ENCODE measurements around the gene RNF180.

RNF180 gene

DNA sequence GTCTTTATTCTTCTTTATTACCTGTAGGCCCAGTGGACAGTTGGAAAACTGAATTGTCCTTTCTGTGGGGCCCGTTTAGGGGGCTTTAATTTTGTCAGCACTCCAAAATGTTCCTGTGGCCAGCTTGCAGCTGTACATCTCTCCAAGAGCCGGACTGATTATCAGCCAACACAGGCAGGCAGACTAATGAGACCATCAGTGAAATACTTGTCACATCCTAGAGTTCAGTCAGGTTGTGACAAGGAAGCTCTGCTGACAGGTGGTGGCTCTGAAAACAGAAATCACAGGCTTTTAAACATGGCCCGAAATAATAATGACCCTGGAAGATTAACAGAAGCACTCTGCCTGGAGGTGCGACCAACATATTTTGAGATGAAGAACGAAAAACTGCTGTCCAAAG lies 47.9 kb downstream of the RNF180 start:
- ChIA-PET CTCF (interaction anchor here (1.1 to 3.4 kb wide), 5 partner anchors 16 to 138 kb away, joined by 3 to 14 read pairs (median 8); no protein-coding TSS in a partner anchor), POLR2A (no interaction called here)
- no peak overlapping the region for H3K4me3 ChIP-seq (ENCODE audit: low read depth, low read length)
- no peak overlapping the region for H3K27ac ChIP-seq (ENCODE audit: extremely low read depth, low read depth, low read length)
- H3K36me3 ChIP-seq (ENCODE audit: control insufficient read depth in 2 of 2, insufficient read depth in 1 of 2, low read length in 2 of 2) = no peaks in the 10 kb centered on the region
- no peaks in the 10 kb centered on the region for H3K9me3 ChIP-seq (ENCODE audit: control insufficient read depth, insufficient read depth, low read depth, low read length)
- no peak for TF ChIP-seq ZNF292 (tag by site-specific recombination; IDR thresholded peaks at IDR 0.05; ENCODE audit: borderline replicate concordance, low read depth)
- no peak for TF ChIP-seq ZNF426 (tag by site-specific recombination; IDR thresholded peaks at IDR 0.05)
- no peak for TF ChIP-seq ZSCAN16 (tag by site-specific recombination; IDR thresholded peaks at IDR 0.05)
- TF ChIP-seq, protein P1, sequence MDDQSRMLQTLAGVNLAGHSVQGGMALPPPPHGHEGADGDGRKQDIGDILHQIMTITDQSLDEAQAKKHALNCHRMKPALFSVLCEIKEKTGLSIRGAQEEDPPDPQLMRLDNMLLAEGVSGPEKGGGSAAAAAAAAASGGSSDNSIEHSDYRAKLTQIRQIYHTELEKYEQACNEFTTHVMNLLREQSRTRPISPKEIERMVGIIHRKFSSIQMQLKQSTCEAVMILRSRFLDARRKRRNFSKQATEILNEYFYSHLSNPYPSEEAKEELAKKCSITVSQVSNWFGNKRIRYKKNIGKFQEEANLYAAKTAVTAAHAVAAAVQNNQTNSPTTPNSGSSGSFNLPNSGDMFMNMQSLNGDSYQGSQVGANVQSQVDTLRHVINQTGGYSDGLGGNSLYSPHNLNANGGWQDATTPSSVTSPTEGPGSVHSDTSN (CRISPR knock-in tag; IDR thresholded peaks at IDR 0.05) = no peak
- TF ChIP-seq, protein P2, sequence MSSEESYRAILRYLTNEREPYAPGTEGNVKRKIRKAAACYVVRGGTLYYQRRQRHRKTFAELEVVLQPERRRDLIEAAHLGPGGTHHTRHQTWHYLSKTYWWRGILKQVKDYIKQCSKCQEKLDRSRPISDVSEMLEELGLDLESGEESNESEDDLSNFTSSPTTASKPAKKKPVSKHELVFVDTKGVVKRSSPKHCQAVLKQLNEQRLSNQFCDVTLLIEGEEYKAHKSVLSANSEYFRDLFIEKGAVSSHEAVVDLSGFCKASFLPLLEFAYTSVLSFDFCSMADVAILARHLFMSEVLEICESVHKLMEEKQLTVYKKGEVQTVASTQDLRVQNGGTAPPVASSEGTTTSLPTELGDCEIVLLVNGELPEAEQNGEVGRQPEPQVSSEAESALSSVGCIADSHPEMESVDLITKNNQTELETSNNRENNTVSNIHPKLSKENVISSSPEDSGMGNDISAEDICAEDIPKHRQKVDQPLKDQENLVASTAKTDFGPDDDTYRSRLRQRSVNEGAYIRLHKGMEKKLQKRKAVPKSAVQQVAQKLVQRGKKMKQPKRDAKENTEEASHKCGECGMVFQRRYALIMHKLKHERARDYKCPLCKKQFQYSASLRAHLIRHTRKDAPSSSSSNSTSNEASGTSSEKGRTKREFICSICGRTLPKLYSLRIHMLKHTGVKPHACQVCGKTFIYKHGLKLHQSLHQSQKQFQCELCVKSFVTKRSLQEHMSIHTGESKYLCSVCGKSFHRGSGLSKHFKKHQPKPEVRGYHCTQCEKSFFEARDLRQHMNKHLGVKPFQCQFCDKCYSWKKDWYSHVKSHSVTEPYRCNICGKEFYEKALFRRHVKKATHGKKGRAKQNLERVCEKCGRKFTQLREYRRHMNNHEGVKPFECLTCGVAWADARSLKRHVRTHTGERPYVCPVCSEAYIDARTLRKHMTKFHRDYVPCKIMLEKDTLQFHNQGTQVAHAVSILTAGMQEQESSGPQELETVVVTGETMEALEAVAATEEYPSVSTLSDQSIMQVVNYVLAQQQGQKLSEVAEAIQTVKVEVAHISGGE (tag by site-specific recombination; conservative IDR thresholded peaks at IDR 0.05; ENCODE audit: low read depth) = no peak
- TF ChIP-seq SCRT1 (tag by site-specific recombination; IDR thresholded peaks at IDR 0.05; ENCODE audit: borderline replicate concordance) = no peak
- no peaks in the 10 kb centered on the region for H3K4me1 ChIP-seq (ENCODE audit: control insufficient read depth, insufficient read depth, low read length)

DNA sequence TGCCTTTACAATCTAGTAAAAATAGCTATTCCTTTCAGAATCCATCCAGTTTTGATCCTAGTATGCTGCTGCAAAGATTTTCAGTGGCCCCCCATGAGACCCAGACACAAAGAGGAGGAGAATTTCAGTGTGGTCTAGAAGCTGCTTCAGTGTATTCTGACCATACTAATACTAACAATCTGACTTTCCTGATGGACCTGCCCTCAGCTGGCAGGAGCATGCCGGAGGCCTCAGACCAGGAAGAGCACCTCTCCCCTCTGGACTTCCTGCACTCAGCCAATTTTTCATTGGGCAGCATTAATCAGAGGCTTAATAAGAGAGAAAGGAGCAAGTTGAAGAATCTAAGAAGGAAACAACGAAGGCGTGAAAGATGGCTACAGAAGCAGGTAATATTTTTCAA lies 48.5 kb downstream of the RNF180 start:
- CTCF ChIA-PET = interaction anchor here (0.6 to 2.8 kb wide), 4 partner anchors 8 to 68 kb away, joined by 3 to 14 read pairs (median 6); no protein-coding TSS in a partner anchor
- Histone ChIP-seq H3K27ac (ENCODE audit: extremely low read depth, low read depth, low read length) (no peak overlapping the region), H3K4me1 (ENCODE audit: control insufficient read depth, insufficient read depth, low read length) (no peaks in the 10 kb centered on the region), H3K36me3 (ENCODE audit: control insufficient read depth in 2 of 2, insufficient read depth in 1 of 2, low read length in 2 of 2) (no peaks in the 10 kb centered on the region), H3K9me3 (ENCODE audit: control insufficient read depth, insufficient read depth, low read depth, low read length) (no peaks in the 10 kb centered on the region), H3K4me3 (ENCODE audit: low read depth, low read length) (no peak overlapping the region)
- POLR2A ChIA-PET = interaction anchor here (0.6 kb wide), 1 partner anchor 136 kb away, joined by 3 read pairs; no protein-coding TSS in a partner anchor
- no peak for TF ChIP-seq KLF1 (tag by site-specific recombination; IDR thresholded peaks at IDR 0.05)
- TF ChIP-seq, protein P3, sequence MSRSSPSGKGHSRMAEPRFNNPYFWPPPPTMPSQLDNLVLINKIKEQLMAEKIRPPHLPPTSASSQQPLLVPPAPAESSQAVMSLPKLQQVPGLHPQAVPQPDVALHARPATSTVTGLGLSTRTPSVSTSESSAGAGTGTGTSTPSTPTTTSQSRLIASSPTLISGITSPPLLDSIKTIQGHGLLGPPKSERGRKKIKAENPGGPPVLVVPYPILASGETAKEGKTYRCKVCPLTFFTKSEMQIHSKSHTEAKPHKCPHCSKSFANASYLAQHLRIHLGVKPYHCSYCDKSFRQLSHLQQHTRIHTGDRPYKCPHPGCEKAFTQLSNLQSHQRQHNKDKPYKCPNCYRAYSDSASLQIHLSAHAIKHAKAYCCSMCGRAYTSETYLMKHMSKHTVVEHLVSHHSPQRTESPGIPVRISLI (tag by site-specific recombination; IDR thresholded peaks at IDR 0.05) = no peak
- no peak for TF ChIP-seq ZNF48 (tag by site-specific recombination; IDR thresholded peaks at IDR 0.05)
- no peak for TF ChIP-seq ZNF623 (tag by site-specific recombination; IDR thresholded peaks at IDR 0.05)
- no peak for TF ChIP-seq ZNF155 (tag by site-specific recombination; IDR thresholded peaks at IDR 0.05)
- TF ChIP-seq BCL11A (tag by site-specific recombination; IDR thresholded peaks at IDR 0.05; ENCODE audit: low read depth) = no peak
- no peak for TF ChIP-seq ZNF169 (tag by site-specific recombination; IDR thresholded peaks at IDR 0.05)

DNA sequence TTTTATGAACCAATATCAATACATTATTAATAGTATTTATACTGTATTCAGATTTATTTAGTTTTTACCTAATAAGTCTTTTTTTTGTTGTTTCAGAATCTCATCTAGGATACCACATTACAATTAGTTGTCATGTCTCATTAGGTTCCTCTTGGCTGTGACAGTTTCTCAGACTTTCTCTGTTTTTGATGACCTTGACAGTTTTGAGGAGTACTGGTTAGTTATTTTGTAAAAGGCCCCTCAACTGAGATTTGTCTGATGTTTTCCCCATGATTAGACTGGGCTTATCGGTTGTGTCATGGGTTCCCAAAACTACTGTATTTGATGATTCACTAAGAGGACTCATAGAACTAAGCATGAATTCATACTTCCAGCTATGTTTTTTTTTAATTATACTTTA lies 56.3 kb downstream of the RNF180 start:
- CTCF ChIA-PET = interaction anchor here (0.6 to 1.3 kb wide), 3 partner anchors 7 to 412 kb away, joined by 3 read pairs; no protein-coding TSS in a partner anchor
- POLR2A ChIA-PET = no interaction called here
- TF ChIP-seq, protein P1 (CRISPR knock-in tag; IDR thresholded peaks at IDR 0.05) = no peak
- TF ChIP-seq, protein P4, sequence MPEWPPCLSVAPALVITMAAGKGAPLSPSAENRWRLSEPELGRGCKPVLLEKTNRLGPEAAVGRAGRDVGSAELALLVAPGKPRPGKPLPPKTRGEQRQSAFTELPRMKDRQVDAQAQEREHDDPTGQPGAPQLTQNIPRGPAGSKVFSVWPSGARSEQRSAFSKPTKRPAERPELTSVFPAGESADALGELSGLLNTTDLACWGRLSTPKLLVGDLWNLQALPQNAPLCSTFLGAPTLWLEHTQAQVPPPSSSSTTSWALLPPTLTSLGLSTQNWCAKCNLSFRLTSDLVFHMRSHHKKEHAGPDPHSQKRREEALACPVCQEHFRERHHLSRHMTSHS (tag by site-specific recombination; IDR thresholded peaks at IDR 0.05) = no peak
- TF ChIP-seq ZNF24 (tag by site-specific recombination; IDR thresholded peaks at IDR 0.05) (no peak), ZBTB17 (tag by site-specific recombination; IDR thresholded peaks at IDR 0.05) (no peak), MYNN (tag by site-specific recombination; IDR thresholded peaks at IDR 0.05; ENCODE audit: borderline replicate concordance) (no peak), ZNF2 (tag by site-specific recombination; IDR thresholded peaks at IDR 0.05) (no peak), ZNF112 (tag by site-specific recombination; IDR thresholded peaks at IDR 0.05) (no peak), MEIS1 (CRISPR knock-in tag; IDR thresholded peaks at IDR 0.05; ENCODE audit: borderline replicate concordance) (no peak), ZNF133 (tag by site-specific recombination; IDR thresholded peaks at IDR 0.05) (no peak), ZNF629 (tag by site-specific recombination; IDR thresholded peaks at IDR 0.05) (no peak)
- TF ChIP-seq, protein P5, sequence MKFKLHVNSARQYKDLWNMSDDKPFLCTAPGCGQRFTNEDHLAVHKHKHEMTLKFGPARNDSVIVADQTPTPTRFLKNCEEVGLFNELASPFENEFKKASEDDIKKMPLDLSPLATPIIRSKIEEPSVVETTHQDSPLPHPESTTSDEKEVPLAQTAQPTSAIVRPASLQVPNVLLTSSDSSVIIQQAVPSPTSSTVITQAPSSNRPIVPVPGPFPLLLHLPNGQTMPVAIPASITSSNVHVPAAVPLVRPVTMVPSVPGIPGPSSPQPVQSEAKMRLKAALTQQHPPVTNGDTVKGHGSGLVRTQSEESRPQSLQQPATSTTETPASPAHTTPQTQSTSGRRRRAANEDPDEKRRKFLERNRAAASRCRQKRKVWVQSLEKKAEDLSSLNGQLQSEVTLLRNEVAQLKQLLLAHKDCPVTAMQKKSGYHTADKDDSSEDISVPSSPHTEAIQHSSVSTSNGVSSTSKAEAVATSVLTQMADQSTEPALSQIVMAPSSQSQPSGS (tag by site-specific recombination; IDR thresholded peaks at IDR 0.05; ENCODE audit: low read depth) = no peak

More for the DNA sequence above, 56.3 kb downstream of the RNF180 start:
- H3K36me3 ChIP-seq (ENCODE audit: control insufficient read depth in 2 of 2, insufficient read depth in 1 of 2, low read length in 2 of 2) = no peaks in the 10 kb centered on the region
- H3K27ac ChIP-seq (ENCODE audit: extremely low read depth, low read depth, low read length) = no peak overlapping the region
- no peak overlapping the region for H3K4me3 ChIP-seq (ENCODE audit: low read depth, low read length)
- no peaks in the 10 kb centered on the region for H3K9me3 ChIP-seq (ENCODE audit: control insufficient read depth, insufficient read depth, low read depth, low read length)
- no peaks in the 10 kb centered on the region for H3K4me1 ChIP-seq (ENCODE audit: control insufficient read depth, insufficient read depth, low read length)
